ENCODE results near the gene RAC2.

DNA sequence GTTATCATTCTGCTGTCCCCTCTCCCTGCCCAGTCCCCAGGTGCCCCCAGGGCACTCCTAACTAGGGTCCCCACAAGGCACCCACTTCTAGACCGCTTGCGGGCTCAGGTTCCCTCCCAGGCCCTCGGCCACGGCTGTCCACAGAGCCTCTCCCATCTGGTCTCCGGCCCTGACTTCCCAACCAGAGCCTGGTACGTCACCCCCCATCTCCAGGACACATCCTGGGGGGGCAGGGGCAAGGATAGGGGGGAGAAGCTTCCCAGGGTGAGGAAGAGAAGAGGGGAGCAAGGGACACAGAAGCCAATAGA lies 32.2 kb downstream of the RAC2 start:
- TF ChIP-seq, protein P1, sequence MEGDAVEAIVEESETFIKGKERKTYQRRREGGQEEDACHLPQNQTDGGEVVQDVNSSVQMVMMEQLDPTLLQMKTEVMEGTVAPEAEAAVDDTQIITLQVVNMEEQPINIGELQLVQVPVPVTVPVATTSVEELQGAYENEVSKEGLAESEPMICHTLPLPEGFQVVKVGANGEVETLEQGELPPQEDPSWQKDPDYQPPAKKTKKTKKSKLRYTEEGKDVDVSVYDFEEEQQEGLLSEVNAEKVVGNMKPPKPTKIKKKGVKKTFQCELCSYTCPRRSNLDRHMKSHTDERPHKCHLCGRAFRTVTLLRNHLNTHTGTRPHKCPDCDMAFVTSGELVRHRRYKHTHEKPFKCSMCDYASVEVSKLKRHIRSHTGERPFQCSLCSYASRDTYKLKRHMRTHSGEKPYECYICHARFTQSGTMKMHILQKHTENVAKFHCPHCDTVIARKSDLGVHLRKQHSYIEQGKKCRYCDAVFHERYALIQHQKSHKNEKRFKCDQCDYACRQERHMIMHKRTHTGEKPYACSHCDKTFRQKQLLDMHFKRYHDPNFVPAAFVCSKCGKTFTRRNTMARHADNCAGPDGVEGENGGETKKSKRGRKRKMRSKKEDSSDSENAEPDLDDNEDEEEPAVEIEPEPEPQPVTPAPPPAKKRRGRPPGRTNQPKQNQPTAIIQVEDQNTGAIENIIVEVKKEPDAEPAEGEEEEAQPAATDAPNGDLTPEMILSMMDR (conservative IDR thresholded peaks at IDR 0.05): no peak
- TF ChIP-seq ZFX (IDR thresholded peaks at IDR 0.05): no peak

Measured in C4-2B (cell line).